GM12875 (cell line): ENCODE measurements around the gene PARD3.

Experiments used
- H3K4me3 ChIP-seq: one replicate; pipeline ENCODE4 v1.5.1; 2011; ENCODE audit warnings: low read depth, low read length, control low read depth
- TF ChIP-seq, protein P1 (sequence below): IDR thresholded peaks from 2 replicates; pipeline ENCODE4 v1.5.1; 2011; ENCODE audit warnings: low read depth, mild to moderate bottlenecking, control low read depth, inconsistent platforms, low read length, moderate library complexity, borderline replicate concordance; ENCODE audit not compliant: insufficient read depth

The PARD3 gene

DNA sequence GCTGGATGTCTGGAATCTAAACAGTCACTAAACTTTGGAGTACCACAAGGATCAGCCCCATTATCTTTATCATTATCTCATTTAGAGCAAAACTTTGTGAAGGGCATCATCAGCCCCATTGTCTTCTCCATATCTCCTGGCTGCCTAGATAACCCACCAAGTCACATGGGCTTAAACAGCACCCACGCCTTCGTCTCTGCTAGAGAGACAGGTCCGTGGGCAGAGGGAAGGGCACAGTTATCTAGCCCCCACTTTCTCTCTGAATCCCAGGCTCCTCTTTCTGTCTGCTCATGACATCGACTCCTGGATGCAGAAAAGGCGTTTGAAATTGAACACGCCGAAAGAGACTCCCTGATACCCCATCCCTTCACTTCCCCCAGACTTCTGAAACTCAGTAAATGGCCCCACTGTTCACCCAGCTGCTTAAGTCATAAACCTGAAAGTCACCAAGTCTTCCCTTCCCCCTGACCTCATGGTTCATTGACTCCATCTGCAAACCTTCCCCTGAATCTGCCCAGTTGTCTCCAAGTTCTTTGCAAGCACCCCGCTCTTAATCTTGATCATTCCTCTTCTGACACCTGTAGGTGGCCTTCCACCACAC is 20.9 kb upstream of the PARD3 start:
- H3K4me3 ChIP-seq, result no peak overlapping the region
- TF ChIP-seq, protein P1, sequence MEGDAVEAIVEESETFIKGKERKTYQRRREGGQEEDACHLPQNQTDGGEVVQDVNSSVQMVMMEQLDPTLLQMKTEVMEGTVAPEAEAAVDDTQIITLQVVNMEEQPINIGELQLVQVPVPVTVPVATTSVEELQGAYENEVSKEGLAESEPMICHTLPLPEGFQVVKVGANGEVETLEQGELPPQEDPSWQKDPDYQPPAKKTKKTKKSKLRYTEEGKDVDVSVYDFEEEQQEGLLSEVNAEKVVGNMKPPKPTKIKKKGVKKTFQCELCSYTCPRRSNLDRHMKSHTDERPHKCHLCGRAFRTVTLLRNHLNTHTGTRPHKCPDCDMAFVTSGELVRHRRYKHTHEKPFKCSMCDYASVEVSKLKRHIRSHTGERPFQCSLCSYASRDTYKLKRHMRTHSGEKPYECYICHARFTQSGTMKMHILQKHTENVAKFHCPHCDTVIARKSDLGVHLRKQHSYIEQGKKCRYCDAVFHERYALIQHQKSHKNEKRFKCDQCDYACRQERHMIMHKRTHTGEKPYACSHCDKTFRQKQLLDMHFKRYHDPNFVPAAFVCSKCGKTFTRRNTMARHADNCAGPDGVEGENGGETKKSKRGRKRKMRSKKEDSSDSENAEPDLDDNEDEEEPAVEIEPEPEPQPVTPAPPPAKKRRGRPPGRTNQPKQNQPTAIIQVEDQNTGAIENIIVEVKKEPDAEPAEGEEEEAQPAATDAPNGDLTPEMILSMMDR, result no peak

DNA sequence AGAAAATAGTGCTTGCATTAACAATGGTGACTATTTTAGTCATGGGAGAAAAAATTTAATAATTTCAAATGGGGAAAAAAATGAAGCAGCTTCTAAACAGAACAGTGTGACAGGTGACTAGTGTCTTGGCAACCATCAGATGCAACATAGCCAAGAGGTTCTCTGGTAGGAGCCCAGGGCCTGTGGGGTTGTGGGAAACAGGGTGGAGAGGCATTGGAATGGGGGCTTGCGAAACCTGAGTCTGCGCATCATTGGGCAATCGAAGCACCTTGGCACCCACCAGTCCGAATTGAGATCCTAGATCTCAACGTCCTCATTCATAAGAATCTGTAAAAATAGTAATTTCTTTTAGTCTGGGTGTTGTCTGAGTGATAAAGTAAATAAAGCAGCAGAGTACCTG is 19.2 kb upstream of the PARD3 start:
- H3K4me3 ChIP-seq, result no peak overlapping the region
- TF ChIP-seq, protein P1, result no peak

DNA sequence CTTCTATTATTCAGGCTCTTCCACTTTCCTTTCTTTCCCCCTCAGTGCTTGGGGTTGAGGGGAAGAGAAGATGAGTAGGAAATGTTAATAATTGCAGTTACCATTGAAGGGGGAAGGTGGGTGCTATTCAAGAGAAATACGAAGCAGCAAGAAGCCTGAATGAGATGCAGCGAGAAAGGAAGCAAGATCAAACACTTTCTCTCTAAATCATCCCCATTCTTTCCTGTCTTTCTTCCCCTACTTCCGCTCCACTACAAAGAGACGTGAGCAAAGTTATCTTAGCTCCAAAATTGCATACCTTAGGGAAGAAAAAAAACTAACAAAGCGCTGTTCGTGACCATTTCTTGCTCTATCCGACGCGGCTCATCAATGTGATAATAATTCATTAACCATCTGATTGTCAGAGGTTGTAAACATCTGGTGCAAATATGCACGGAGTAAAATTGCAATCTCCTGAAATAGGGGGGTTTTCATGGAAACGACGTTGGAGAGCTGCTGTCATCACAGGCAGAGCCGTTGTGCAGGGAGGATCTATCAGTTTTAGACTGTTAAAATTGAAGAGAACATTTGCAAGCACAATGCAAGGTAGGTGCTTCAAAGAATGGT is 15.2 kb upstream of the PARD3 start:
- H3K4me3 ChIP-seq, result no peak overlapping the region
- TF ChIP-seq, protein P1, result no peak

DNA sequence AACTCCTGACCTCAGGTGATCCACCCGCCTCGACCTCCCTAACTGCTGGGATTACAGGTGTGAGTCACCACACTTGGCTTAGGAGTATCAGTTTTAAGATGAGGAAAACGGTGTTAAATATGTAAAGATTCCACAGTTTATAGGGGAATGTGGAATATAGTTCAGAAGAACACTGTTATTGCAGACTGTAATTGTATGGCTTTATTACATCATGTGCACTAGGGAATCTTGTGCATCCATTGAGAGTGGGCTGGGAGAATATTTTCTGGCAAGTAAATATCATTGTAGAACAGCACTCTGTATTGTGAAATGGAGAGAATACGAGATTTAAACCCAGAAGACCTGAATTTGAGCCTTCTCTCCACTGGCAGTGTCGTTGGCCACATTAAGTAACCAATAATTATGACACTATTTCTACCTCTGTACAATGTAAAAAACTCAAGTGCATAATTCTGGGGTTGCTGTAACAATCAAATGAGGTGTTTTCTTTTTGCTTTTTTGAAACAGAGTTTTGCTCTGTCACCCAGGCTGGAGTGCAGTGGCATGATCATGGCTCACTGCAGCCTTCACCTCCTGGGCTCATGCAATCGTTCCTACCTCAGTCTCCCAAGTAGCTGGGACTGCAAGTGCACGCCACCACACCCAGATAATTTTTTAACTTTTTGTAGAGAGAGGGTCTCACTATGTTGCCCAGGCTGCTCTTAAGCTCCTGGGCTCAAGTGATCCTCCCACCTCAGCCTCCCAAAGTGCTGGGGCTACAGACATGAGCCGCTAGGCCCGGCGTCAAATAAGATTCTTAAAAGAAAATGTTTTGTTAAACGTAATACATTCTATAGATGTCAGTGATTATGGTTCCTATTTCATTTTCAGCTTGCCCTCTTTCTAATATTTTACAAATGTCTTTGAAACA is 12.0 kb upstream of the PARD3 start:
- no peak overlapping the region for H3K4me3 ChIP-seq
- TF ChIP-seq, protein P1, result no peak

DNA sequence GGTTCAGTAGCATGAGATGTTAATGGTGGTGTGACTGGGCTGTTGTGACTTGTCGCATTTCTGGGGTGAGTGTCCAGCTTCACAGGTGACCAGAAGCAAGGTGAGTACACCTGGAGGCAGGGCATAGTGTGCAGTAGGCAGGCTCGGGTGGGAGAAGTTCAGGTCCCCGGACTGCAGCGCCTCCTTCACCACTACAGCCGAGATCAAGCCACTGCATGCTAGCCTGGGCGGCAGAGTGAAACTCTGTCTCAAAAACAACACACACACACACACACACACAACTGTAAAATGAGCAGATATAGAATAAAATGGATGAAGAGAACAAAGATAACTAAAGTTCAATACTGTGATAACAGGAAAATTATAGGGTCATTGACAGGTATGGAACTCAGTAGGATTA is 11.1 kb upstream of the PARD3 start:
- TF ChIP-seq, protein P1, result no peak
- no peak overlapping the region for H3K4me3 ChIP-seq

DNA sequence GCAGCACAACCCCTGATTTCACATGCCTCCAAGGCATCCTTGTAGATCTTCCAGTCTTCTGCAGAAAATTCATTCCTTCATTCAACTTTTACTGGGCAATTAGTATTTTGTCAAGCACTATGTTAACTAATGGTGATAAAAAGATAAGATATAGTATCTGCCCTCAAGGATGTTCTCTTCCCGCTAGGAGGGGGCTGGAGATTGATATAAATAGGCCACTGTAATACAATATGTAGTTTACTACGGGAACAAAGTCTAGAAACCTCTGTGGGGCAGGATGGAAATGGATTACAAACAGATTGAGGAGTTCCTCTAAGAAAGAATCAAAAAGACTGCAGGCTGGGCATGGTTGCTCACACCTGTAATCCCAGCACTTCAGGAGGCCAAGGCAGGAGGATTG is 10.3 kb upstream of the PARD3 start:
- H3K4me3 ChIP-seq, result no peak overlapping the region
- TF ChIP-seq, protein P1, result no peak
